SKM-1 treated with dmso at 0.1 percent for 144 hours (cell line): ENCODE results near the gene IQCH.
"Not testable (repeated sequence)": the region's sequence is repeated elsewhere in the genome, so short reads cannot be mapped to it uniquely, and the experiment has no call there.

Source experiments
- DNase-seq: peaks from one replicate; lab custom pipeline; 2025; ENCODE audit not compliant: unreplicated experiment; lab: John Stamatoyannopoulos, UW

Gene IQCH

DNA sequence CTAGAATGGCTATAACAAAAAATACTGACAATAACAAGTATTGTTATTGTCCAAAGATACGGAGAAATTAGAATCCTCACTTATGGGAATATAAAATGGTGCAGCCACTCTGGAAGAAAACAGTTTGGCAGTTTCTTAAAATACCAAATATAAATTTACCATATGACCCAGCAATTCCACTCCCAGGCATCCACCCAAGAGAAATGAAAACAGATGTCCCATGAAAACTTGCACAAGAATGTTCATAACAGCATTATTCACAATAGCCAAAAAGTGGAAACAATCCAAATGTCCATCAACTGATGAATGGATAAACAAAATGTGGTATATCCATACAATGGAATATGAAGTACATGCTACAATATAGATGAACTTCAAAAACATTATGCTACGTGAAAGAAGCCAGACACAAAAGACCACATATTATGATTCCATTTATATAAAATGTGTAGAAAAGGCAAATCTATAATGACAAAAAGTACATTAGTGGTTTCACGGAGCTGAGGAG is 9.6 kb upstream of the IQCH start:
- no peak for DNase-seq

DNA sequence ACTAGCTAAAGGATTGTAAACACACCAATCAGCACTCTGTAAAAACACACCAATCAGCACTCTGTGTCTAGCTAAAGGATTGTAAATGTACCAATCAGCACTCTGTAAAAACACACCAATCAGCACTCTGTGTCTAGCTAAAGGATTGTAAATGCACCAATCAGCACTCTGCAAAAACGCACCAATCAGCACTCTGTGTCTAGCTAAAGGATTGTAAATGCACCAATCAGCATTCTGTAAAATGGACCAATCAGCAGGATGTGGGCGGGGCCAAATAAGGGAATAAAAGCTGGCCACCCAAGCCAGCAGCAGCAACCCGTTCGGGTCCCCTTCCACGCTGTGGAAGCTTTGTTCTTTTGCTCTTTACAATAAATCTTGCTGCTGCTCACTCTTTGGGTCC is 8.0 kb upstream of the IQCH start:
- not testable (repeated sequence) for DNase-seq

DNA sequence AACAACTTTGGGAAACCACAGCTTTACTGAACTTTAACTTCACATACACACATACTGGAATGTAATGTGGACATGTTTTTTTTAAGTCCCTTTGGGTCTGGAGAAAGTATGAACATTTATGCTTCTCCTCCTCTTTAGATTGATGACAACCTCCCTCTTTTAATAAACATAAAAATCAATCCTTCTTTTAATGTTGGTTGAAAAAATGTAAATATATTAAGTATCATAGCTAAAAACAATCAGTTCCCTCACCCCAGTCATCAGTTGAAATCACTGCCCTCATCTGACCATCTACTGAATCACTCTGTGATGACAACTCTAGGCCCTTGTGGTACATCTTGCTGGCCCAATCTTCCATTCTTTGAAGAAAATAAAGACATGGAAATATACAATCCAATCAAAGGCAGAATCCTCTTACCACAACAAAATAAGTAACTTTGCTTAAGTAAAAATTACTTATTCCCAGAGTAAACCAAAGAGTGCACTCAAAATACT is 6.5 kb upstream of the IQCH start:
- DNase-seq: no peak

DNA sequence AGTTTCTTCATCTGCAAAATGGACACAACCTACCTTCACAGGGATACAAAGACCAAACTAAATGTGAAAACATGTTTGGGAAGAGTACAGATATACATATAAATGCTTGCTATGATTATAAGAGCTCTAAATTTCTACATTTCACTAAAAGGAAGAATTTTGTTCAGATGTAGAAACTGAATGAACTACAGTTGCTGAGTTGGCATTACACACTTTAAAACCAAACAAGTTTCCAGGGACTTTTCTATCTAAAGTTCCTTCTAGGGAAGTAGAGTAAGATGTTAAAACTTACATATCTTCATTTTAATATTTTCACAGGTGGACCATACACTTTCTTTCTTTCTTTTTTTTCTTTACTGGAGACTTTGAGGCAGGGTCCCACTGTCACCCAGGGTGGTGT is 4.8 kb upstream of the IQCH start:
- DNase-seq: no peak

DNA sequence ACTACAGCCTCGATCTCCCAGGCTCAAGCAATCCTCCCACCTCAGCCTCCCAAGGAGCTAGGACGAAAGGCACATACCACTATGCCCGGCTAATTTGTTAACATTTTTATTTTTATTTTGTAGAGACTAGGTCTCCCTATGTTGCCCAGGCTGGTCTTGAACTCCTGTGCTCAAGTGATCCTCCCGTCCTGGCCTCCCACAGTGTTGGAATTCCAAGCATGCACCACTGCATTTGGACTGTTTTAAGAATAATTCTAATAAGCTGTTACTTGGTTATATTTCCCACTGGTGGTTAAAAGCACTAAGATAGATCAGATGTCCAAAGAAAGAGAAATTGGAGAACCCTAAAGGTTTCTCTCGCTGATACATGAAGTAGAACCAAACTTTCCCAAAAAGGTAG is 3.3 kb upstream of the IQCH start:
- no peak for DNase-seq

DNA sequence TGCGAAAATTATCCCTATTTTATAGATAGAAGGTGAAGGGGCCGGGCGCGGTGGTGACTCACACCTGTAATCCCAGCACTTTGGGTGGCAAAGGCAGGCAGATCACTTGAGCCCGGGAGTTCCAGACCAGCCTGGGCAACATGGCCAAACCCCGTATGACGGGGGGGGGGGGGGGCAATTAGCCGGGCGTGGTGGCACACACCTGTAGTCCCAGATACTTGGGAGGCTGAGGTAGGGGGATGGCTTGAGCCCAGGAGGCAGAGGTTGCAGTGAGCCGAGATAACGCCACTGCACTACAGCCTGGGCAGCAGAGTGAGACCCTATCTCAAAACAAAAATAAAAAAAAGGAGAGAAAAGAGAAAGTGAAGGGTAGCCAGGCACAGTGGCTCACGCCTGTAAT is 1.5 kb upstream of the IQCH start:
- DNase-seq: no peak

DNA sequence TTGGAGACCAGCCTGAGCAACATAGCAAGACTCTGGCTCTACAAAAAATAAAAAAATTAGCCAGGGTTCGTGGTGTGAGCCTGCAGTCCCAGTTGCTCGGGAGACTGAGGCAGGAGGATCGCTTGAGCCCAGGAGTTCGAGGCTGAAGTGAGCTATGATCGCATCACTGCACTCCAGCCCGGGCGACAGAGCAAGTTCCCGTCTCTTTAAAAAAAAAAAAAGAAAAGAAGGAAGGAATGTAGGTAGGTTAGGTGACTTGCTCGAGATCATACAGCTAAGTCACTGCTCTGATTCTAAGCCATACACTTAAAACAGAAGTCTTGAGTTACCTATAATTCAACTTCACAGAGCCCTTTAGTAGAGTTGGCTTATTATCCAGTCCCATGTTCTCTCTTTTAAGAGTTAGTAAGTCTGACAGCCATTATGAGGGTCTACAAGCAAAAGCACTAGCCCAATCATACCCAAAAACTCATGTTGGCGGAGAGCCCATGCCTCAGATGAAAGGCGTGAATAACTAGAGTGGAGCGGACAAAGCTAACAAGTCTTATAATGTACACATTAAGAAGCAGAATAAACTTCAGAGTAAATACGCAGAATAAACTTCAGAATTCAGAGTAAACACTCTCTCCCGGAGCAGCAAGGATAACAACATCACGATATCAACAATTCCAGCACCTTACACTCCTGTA is 893 bp upstream of the IQCH start:
- no peak for DNase-seq

DNA sequence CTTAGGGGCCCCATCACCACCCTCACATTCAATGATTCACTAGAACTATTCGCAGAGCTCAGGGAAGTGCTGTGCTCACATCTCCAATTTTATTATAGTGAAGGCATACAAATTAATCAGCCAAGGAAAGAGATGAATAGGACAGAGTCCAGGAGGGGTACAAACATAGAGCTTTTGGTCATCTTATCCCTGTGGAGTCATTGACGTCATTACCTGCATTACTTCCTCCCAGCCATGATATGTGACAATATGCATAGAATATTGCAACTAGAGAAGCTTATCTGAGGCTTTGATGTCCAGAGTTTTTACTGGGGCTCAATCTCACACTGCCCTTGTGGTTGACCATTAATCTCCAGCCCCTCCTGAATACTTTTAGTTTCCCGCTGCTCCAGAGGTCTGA is 1.5 kb downstream of the IQCH start:
- no peak for DNase-seq

DNA sequence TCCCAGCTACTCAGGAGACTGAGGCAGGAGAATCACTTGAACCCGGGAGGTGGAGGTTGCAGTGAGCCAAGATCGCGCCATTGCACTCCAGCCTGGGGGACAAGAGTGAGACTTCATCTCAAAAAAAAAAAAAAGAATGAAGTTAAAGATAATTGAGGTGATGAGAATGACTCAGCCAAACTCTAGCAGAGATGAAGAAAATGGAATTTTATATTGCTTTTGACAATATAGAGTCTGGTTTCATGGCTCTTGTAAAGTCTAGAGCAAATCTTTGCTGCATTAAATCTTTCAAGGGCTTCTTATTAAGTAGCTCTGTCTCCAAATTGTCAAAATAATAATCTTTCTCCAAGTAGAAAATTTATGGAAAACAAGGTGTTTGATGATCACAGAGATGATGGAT is 3.8 kb downstream of the IQCH start:
- DNase-seq: not testable (repeated sequence)

DNA sequence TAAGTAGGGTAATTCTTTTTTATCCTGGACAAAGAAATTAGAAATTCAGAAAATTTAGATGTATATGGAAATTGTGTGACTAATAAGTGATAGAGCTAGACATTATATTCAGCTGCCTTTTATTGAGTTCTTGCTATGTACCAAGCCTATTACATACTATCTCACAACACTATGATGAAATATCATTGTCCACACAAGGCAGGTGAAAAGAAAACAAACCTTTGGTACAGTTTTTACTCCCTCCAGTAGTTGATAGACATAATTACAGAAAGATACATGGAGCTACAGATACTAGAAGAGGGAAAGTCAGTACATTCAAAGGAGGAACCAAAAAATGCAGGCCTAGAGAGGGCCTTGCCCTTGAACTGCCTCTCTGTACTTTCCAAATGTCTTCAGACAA is 4.8 kb downstream of the IQCH start:
- DNase-seq: no peak

DNA sequence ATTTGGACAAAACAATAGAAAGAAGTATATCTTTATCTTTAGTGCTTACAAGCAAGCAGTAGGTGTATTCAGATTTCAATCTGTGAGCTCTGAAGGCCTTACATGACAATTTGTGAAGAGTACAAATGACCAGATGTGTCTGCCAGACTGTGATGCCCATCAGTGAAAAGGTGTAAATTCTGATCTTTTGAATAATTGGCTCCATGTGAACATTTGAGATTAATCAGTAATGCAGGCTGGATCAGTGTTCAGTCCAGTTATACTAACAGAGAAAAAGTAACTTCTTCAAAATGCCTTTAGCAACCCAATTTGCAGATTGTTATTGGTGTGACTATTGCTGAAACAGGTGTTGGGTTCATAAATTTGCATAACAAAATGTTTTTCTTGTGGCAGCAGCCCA is 5.2 kb downstream of the IQCH start:
- DNase-seq: no peak

DNA sequence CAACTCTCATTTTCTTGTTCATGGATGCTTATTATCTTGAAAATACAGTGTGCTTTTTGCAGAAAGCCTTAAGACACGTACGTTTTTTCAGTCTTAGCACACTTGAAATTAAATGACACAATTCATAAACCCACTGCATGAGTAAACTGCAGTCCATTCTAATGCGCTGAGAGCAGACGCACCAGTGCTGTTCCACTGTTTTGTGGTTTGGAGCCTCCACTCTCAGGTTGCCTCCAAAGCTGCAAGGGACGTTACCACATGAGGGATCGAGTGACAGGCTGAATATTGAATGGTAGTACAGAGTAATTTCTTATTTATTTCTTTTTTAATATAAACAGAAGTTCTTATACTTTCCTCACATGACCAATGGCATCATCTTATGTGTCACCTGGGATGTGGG is 12.3 kb downstream of the IQCH start:
- no peak for DNase-seq

DNA sequence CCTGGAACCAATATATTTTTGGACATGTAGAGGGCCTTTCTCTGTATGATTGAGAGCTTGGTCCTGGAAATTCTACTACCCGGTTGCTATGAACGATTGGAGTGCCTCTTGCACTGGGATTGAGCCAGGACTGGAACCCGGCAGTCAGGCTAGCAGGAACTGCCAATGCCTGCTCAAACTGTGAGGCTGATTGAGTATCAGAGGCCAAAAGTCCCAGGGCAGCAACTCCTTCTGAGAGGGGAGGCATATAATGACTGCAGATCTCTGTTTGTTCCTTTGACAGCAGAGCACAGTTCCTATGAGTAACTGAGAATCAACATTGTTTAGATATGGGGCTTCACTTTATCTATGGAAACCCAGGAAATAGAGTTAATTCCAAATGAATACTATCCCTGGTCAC is 12.9 kb downstream of the IQCH start:
- no peak for DNase-seq

DNA sequence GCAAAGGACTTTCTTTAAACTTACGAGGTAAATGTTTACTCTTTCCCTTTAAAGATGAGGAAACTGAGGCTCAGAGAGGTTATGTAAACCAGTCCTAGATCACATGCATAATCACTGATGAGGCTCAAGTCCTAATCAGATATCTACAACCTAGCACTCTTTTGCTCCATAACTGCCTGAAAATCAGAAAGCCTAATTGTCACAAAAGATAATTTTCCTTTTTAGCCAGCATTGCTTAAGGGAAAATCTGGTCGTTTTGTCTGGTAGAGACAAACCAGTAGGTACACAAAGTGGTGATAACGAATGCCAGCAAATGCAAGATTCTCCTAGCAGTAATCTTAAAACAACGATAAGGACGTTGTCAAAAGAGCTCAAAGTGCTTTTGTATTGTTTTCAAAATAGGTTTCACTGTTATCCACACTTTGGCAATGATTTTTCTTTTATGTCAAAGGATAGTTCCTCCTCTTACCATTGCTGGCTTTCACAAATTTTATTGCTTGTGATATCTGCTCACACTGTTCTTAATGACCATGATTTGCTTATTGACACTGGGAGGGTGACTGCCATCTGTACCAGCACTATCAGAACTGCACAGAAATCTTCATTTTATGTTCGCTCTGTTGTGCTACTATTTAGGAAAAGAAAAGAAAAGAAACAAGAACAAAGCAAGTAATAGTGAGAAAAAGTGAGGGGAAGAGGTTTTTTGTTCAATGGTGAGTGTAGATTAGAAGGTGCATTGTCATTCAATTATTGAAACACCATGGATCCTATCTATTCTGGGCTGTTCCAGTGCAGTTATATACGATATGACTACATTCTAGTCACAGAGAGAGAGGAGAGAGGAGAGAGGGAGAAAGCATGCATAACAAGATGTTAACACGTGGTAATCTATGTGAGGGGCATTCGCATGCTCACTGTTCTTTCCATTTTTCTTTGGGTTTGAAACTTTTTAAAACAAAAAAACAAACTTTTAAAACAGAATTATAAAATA is 13.7 kb downstream of the IQCH start:
- no peak for DNase-seq

DNA sequence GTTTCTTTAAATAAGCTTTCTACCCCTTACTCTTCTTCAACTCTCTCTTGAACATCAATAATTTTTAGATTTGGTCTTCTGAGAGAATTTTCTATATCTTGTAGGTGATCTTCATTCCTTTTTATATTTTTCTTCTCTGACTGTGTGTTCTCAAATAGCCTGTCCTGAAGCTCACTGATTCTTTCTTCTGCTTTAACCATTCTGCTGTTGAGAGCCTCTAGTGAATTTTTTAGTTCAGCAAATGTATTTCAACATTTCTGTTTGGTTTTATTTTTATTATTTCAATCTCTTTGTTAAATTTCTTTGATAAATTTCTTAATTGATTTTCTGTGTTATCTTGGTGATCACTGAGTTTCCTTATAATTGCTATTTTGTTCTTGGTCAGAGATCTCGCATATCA is 19.6 kb downstream of the IQCH start:
- DNase-seq: no peak

DNA sequence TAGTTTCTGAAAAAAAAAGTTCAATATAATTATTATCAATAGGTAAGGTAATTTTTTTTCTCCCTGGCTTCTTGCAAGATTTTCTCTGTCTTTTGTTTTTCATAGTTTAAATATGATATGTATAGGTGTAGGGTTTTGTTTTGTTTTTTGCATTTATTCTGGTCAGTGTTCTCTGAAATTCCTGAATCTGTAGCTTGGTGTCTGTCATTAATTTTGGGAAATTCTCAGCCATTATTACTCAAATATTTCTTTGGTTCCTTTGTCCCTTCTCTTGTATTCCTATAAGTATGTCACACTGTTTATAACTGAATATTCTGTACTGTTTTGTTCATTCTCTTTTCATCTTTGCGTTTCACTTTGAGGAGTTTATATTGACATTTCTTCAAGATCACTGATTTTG is 22.1 kb downstream of the IQCH start:
- no peak for DNase-seq

DNA sequence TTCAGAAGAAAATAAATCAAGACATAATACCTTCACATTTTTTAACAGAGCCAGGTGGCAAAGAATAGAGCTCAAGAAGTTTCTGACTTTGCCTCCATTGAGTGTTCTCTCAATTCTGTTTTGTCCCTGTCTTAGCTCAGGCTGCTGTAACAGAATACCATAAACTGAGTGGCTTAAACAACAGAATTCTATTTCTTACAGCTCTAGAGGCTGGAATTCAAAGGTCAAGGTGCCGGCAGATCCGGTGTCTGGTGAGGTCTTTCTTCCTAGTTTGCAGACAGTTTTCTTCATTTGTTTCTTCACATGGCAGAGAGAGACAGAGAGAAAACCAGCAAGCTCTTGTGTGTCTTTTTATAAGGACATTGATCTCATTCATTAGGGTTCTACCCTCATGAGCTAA is 25.6 kb downstream of the IQCH start:
- DNase-seq: no peak

DNA sequence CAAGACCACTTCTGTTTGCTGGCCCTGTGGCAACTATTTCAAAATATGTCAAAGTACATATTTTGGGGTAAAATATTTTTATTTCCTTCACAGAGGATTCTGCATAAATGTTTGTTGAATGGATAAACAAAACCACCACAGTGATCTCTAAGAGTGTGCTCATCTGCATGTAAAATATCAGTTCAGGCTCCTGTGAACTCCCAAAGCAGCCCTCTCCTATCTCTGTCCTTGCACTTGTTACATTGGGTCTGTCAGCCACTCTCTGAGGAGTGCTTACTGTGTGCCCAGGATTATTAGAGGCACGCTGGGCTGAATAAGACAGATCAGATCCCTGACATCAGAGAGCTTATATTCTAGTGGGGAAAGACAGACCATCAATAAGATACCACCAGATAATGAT is 27.1 kb downstream of the IQCH start:
- DNase-seq: no peak

DNA sequence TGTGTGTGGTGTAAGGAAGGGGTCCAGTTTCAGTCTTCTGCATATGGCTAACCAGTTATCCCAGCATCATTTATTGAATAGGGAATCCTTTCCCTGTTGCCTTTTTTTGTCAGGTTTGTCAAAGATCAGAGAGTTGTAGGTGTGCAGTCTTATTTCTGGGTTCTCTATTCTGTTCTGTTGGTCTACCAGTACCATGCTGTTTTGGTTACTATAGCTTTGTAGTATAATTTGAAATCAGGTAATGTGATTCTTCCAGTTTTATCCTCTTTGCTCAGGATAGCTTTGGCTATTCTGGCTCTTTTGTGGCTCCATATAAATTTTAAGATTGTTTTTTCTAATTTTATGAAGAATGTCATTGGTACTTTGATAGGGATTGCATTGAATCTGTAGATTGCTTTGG is 31.0 kb downstream of the IQCH start:
- not testable (repeated sequence) for DNase-seq

DNA sequence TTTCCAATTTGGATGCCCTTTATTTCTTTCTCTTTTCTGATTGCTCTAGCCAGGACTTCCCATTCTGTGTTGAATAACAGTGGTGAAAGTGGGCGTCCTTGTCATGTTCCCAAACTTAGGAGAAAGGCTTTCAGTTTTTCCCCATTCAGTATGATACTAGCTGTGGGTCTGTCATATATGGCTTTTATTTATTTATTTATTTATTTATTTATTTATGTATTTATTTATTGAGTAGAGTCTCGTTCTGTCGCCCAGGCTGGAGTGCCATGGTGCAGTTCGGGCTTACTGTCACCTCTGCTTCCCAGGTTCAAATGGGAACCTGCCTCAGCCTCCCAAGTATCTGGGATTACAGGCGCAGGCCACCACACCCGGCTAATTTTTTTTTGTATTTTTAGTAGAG is 31.8 kb downstream of the IQCH start:
- DNase-seq: not testable (repeated sequence)

DNA sequence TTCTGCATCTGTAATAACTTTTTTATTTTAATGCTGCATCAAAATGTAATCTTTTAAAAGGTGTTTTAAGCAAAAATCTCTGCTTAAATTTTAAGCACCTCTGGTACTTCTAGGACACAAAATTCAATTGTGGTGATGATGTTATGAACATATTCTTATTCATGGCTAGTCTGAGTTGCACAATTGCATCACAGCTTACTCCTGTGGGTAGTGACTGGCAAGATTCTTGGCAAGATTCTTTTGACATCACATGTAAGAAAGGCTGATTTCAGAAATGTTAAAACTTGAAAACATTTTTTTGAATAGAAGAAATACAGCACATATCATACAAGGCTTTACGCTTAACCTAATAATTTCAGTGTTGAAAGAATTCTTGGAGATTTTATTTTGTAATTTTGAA is 35.7 kb downstream of the IQCH start:
- no peak for DNase-seq

DNA sequence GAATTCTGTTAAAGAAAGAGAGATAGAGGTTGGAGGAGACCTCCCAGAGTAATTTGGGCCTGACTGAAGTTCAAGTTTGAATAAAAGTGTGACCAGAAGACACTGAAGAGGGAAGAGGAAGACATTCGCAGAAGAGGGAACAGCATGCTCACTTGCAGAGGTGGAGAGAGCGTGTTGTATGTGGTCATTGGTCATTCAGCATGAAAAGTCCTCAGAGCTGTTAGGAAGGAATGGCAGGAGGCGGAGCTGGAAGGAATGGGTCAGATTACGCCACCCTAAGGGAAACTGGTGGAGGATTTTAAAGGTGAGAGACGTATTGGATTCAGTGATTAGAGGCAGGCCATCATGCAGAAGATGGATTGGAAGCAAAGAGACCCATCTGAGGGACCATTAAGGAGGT is 41.6 kb downstream of the IQCH start:
- no peak for DNase-seq
